H1 (cell line): ENCODE measurements around the gene PRRC2A. TPM values are rescaled to one million over a fixed set of nuclear protein-coding genes. Genes with fewer than 3 reads are reported as not detected.

Experiments
- ASH2L ChIP-seq: fragments of 200-600, 300-600 bp; sonication (generic); IDR thresholded peaks from one replicate; pipeline ENCODE4 v1.7.1; 2017; ENCODE audit warnings: low read length
- BRCA1 ChIP-seq: IDR thresholded peaks from 2 replicates; pipeline ENCODE4 v1.6.1; 2012; ENCODE audit warnings: low read depth, low read length, improper control_type of control experiment
- CBX8 ChIP-seq: fragments of 300-800, 300-1000 bp; sonication (generic); IDR thresholded peaks from 2 replicates; pipeline ENCODE4 v1.7.1; 2016; ENCODE audit warnings: low read depth, low read length, borderline replicate concordance
- CHD1 ChIP-seq: IDR thresholded peaks from 2 replicates; pipeline ENCODE4 v1.6.1; 2012; ENCODE audit warnings: low read depth, low read length, improper control_type of control experiment
- CREB1 ChIP-seq: IDR thresholded peaks from 2 replicates; pipeline ENCODE4 v1.6.1; 2012; ENCODE audit warnings: inconsistent platforms
- E2F6 ChIP-seq: IDR thresholded peaks from 2 replicates; pipeline ENCODE4 v1.6.1; 2012; ENCODE audit warnings: inconsistent platforms
- EZH2 ChIP-seq: fragments of 200-600 bp; sonication (generic); IDR thresholded peaks from 2 replicates; pipeline ENCODE4 v1.7.1; 2012; ENCODE audit warnings: low read depth, mild to moderate bottlenecking, moderate library complexity, low read length, inconsistent platforms; ENCODE audit not compliant: severe bottlenecking
- GABPA ChIP-seq: IDR thresholded peaks from 2 replicates; pipeline ENCODE4 v1.6.1; 2011; ENCODE audit warnings: mild to moderate bottlenecking, low read length, moderate library complexity, borderline replicate concordance; ENCODE audit not compliant: insufficient read depth
- KDM4A ChIP-seq: IDR thresholded peaks from one replicate; pipeline ENCODE4 v1.7.1; 2012; ENCODE audit warnings: low read depth, mild to moderate bottlenecking, moderate library complexity, low read length, inconsistent platforms; ENCODE audit not compliant: severe bottlenecking
- PHF8 ChIP-seq: fragments of 200-600 bp; sonication (generic); conservative IDR thresholded peaks from 2 replicates; pipeline ENCODE4 v1.7.1; 2012; ENCODE audit warnings: low read depth, mild to moderate bottlenecking, inconsistent platforms, low read length, moderate library complexity
- POLR2AphosphoS5 ChIP-seq: IDR thresholded peaks from 2 replicates; pipeline ENCODE4 v1.6.1; 2011; ENCODE audit warnings: low read depth, low read length
- RAD21 ChIP-seq, 2 experiments: IDR thresholded peaks in 1 of 2; conservative IDR thresholded peaks in 1 of 2; 2 replicates each; pipeline ENCODE4 v1.6.1; 2011; ENCODE audit warnings: low read depth in 2 of 2, low read length in 2 of 2, improper control_type of control experiment in 1 of 2, inconsistent platforms in 1 of 2, mild to moderate bottlenecking in 1 of 2, moderate library complexity in 1 of 2
- RBBP5 ChIP-seq: IDR thresholded peaks from 2 replicates; pipeline ENCODE4 v1.7.1; 2012; ENCODE audit warnings: low read depth, mild to moderate bottlenecking, inconsistent platforms, low read length, moderate library complexity, borderline replicate concordance
- SUZ12 ChIP-seq: fragments of 200-600 bp; sonication (generic); IDR thresholded peaks from 2 replicates; pipeline ENCODE4 v1.6.1; 2012; ENCODE audit warnings: mild to moderate bottlenecking, inconsistent platforms, low read length, moderate library complexity, mixed read lengths
- TAF1 ChIP-seq: IDR thresholded peaks from 2 replicates; pipeline ENCODE4 v1.6.1; 2011; ENCODE audit warnings: mild to moderate bottlenecking, low read depth, low read length
- TAF7 ChIP-seq: optimal IDR thresholded peaks from 2 replicates; pipeline ENCODE3; 2011; ENCODE audit warnings: low read depth, mild to moderate bottlenecking, inconsistent platforms, low read length, moderate library complexity, borderline replicate concordance
- TBP ChIP-seq: IDR thresholded peaks from 2 replicates; pipeline ENCODE4 v1.6.1; 2011; ENCODE audit warnings: low read depth, low read length, improper control_type of control experiment
- polyA plus RNA-seq, 7 experiments: library from polyadenylated mRNA; depleted of rRNA in 3 of 7; stranded (reverse) in 5 of 7; unstranded in 2 of 7; fragments of >200 nt in 5 of 7; fragments of 200-250 nt in 2 of 7; gene quantifications; 1 replicate in 5 of 7; 2 replicates in 1 of 7; 4 replicates in 1 of 7; pipeline versions ENCODE4 v1.2.1 to v1.2.3, GENCODE V29; 2011 to 2013; ENCODE audit warnings: missing spikeins in 2 of 7, mixed read lengths in 2 of 7
- total RNA-seq: library from RNA; stranded (reverse); fragmentation: NEBNext Ultra II Directional; extraction: Animal tissue kit (Norgen Biotek cat#: 25700); gene quantifications from 2 replicates; pipeline ENCODE4 v1.2.1, GENCODE V29; 2021

The PRRC2A gene
- total and polyA plus RNA-seq, 2 of the 8 experiments (the other 6 are each of a cell fraction or from before 2014, with no cell fraction given) = 118 to 300 TPM

GRCh38 chr6:31580807-31581433 is 39.6 kb upstream of the PRRC2A start (continued):
- TF ChIP-seq CHD1 (no peak), GABPA (no peak), SUZ12 (0 out of 2 replicates have a peak, but pooled peaks have one; percentile 40), TAF7 (peak; percentile 60), PHF8 (peak; percentile 37; the same call in 1 of the 2 replicates), POLR2AphosphoS5 (0 out of 2 replicates have a peak, but pooled peaks have one; percentile 34), E2F6 (peak; percentile 70), KDM4A (peak; percentile 98), EZH2 (no peak), CREB1 (peak; percentile 82), ASH2L (peak; percentile 96), TBP (peak; percentile 61; the same call in 1 of the 2 replicates), TAF1 (peak; percentile 51), RAD21 (IDR thresholded peaks at IDR 0.05 in 1 of 2, conservative IDR thresholded peaks at IDR 0.05 in 1 of 2; ENCODE audit: low read depth in 2 of 2, low read length in 2 of 2) (peak; percentile 39 to 66), CBX8 (no peak), BRCA1 (no peak; the same call in 1 of the 2 replicates), RBBP5 (peak; percentile 96)
